NCI-H128 (cell line): ENCODE measurements around the gene KSR1.

ENCODE experiments used
- DNase-seq: peaks from one replicate; lab custom pipeline; 2025; ENCODE audit not compliant: unreplicated experiment; lab: John Stamatoyannopoulos, UW

The KSR1 gene

DNA sequence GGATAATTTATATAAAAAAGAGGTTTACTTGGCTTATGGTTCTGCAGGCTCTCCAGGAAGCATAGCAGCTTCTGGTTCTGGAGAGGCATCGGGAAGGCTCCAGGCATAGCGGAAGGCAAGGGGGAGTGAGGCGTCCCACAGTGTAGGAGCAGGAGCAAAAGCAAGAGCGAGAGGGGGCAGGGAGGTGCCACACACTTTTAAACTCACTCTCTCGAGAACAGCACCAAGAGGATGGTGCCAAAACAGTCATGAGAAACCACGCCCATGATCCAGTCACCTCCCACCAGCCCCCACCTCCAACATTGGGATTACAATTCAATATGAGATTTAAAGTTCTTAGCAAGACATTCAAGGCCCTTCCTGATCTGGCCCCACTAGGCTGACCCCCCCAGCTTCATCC, 124.8 kb downstream of the KSR1 start:
- no peak for DNase-seq

DNA sequence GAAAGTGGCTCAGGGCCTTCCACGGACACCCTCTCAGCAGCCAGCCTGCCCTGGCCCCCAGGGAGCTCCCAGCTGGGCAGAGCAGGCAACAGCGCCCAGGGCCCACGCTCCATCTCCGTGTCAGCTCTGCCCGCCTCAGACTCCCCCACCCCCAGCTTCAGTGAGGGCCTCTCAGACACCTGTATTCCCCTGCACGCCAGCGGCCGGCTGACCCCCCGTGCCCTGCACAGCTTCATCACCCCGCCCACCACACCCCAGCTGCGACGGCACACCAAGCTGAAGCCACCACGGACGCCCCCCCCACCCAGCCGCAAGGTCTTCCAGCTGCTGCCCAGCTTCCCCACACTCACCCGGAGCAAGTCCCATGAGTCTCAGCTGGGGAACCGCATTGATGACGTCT, 126.4 kb downstream of the KSR1 start:
- no peak for DNase-seq

DNA sequence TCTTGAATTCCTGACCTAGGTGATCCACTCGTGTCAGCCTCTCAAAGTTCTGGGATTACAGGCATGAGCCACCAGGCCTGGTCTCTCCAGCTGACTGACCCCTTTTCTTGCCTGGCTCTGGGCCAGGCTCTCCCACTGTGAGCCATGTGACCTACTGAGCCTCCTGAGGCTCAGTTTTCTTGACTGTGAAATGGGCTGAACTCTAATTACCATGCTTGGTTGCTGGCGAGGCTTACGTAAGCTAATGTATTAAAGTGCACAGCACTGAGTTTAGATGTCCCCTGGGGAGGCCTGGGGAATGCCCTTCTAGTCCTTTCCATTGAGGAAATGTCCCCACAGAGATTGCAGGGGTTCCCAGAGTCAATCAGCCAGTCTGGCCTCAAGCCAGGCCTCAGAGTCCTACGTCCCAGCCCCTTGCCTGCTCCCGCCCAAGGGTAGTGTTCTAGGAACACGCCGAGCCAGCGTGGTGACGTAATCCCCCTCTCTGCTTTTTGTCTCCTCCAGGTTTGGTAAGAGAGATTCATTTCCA, 129.0 kb downstream of the KSR1 start:
- DNase-seq: no peak

DNA sequence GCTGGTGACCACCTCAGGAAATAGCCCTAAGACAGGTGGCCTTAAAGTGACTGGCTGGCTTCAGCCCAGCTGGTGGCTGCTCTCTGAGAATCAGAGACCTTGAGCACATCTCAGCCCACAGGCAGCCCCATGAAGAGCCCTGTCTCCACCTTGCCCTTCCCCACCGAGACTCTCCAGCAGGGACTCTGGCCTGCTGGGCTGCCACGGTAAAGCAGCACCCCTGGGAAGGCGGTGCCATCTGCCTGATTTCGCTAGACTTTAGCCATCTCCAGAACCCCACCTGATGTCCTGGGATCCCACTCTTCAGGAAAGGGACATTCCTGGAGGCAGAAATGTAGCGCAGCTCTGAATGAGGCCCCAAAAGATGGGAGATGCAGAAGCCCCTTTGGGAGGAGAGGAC, 129.5 kb downstream of the KSR1 start:
- DNase-seq: no peak

DNA sequence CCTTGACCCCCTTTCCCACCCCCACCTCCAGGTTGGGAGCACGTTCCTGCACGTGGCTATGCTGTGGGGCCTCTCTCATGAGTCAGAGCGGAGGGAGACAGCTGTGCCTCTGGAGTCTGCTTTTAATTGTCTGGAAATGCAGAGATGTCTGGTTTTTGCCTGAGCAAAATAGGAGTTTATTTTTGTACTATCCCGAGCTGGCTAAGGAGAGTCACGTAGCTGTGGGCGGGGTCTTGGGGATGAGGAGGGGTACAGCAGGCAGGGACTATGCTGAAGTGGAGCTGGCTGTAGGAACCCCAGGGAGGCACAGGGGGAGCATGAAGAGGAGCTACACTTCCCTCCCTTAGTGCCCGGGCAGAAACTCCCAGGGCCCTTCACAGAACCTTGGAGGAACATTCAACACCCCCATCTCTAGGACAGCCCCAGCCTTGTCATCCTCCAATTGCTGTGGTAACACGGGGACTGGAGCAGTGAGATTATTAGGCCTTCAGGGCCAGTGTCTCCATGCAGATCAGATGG, 130.0 kb downstream of the KSR1 start:
- DNase-seq: no peak

DNA sequence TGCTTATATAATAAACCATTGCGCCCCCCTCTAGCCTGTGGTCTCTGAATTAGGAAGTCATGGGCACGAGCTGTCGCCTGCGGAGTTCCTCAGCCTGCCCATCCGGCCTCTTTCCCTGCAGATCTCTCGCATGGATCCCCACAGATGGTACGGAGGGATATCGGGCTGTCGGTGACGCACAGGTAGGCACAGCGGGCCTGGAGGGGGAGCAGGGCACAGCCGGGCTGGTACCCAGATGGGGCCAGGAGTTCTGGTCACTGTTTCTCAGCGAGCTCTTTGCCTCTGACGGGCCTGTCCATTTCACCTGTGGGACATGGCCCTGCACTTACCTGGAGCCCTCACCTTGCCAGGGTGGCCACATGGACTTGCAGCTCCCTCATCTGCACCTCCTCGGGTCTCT, 132.1 kb downstream of the KSR1 start:
- no peak for DNase-seq

DNA sequence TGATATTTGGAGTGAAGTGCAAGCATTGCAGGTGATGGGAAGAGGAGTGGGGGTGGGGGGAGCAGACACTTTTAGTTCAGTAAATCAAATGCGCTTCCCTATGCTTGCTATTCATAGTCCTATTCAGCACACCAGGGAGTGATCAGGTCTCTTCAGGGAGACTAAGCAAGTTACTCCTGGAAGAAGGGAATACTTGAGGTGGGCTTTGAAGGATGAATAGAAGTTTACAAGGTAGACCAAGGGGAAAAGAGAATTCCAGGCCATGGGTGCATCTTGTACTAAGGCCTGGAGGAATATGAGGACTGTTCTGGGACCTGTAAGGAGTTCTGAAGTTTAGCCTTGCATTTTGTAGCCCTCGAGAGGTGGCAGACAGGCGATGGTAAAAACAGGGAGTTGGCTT, 134.6 kb downstream of the KSR1 start:
- DNase-seq: no peak

DNA sequence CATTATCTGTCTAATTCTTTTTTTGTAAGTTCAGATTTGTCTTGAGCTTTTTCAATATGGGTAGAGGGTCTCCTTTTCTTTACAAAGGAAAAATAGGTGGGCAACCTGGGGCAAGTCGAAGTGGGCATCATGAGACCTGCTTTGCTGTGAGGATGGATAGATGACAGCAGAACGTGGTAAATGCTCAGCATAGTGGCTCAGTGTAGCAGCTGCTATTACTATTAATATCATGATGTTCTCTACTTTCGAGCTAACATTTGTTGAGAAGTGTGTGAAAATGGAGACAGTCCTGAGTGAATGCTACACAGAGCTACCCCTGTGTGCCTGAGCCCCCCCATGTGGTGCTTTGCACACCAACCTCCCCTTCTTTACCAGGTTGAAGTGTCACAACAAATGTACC, 135.7 kb downstream of the KSR1 start:
- DNase-seq: no peak

DNA sequence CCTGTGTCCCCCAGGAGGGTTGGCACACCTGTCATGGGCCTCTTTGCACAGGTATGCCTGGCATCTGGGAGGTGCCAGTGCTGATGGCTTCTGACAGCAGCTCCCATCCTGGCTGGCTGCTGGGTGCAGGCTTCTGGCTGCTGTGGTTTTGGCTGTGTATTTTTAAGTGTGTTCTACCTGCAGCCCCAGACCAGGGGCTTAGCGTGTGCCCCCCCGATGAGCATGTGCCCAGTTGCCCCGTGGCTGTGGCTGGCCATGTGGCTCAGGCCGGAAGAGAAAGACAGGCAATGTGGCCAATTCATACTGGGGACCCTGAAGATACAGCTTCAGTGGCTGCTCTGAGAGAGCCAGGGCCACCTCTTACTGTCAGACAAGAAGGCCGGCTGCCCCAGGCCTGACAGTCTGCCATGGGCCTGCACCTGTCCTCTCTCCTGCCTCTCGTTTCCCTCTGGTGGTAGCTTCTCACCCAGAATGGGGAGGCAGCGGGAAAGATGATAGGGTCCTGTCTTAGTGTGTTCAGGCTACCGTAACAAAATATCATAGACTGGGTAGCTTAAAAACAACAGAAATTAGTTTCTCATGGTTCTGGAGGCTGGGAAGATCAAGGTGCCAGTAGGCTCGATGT, 137.1 kb downstream of the KSR1 start:
- no peak for DNase-seq

DNA sequence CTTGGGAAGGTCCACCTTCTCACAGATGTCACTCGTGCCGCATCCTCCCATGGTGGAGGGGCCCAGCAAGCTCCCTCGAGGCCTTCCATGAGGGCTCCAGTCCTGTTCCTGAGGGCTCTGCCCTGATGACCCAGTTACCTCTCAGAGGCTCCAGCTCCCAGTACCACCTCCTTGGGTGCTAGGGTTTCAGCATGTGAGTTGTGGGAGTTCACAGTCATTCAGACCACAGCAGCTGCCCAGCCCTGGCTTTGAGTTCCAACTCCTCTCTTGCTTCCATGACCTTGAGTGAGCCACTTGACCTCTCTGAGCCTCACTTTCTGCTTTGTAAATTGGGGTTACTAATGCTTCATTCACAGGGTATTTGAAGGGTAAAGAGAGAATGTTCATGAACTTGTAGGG, 137.6 kb downstream of the KSR1 start:
- no peak for DNase-seq

DNA sequence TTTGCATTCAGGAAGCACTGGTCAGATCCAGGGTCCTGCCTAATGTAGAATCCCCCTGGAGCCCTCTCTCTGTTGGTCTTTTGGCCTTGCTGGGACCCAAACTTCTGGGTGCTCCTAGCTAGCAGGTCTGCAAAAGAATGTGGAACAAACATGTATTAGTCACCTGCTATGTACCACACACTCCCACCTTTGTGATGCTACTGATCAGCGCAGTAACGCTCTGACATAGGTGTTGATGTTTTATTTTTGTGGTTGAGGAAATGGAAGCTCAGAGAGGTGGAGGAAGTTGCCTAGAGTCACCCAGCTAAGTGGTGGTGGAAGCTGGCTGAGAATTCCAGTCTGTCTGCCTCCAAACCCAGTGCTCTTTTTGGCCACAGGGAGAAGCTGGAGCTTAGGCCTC, 139.0 kb downstream of the KSR1 start:
- no peak for DNase-seq

DNA sequence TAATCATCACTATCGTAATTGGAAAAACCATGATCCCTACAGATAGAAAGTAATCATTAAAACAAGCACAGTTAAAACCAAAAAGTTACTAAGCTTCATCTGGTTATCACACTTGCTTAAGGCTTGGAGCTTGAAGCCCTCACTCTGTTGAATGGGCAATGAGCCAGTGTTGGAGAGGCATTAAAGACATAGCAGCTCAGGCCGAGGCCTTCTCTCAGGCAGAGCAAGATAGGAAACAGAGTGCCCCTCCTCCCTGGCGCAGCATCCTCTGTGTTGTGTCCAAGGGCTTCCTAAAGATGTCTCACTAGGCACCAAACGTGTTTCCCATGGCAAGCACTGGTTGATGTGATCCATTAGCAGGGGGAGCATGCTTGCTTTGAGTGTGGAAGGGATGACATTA, 139.8 kb downstream of the KSR1 start:
- DNase-seq: no peak

DNA sequence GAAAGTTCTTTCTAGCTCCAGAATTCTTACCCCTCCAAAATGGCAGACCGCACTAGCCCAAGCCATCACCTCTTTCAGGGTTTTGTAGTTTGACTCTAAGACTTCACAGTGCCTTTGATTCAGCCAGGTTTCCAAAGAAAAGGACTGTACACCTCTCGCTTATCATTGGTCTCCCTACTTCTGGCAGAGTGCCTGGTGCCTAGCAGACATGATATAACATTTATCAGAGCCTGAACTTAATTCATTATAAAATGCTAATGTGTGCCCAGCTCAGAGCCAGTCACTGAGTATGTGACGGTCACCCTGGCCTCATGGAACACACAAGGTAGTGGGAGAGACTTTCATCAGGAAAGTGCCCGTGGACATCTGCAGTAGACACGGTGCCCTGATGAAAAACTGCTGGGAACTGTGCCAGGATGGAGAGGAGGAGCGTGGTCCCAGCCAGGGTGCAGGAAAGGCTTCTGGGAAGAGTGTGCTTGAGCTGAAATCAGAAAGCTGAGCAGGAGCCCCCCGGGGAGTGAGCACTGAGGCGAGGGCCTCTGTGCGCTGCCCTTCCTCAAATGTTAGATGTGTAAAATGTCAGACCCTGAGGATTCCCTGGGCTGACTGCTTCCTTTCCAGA, 140.4 kb downstream of the KSR1 start:
- DNase-seq: no peak

DNA sequence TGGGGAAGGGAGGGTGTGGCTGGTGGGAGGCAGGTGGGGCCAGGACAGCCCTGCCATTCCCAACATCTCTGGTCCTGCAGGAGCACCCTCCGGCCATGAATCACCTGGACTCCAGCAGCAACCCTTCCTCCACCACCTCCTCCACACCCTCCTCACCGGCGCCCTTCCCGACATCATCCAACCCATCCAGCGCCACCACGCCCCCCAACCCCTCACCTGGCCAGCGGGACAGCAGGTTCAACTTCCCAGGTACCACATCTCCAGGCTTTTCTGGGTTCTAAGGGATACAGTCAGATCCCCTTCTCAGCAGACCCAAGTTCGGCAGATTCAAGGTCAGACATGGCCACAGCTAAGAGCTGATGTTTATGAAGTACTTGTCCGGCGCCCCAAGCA, 140.9 kb downstream of the KSR1 start:
- no peak for DNase-seq

DNA sequence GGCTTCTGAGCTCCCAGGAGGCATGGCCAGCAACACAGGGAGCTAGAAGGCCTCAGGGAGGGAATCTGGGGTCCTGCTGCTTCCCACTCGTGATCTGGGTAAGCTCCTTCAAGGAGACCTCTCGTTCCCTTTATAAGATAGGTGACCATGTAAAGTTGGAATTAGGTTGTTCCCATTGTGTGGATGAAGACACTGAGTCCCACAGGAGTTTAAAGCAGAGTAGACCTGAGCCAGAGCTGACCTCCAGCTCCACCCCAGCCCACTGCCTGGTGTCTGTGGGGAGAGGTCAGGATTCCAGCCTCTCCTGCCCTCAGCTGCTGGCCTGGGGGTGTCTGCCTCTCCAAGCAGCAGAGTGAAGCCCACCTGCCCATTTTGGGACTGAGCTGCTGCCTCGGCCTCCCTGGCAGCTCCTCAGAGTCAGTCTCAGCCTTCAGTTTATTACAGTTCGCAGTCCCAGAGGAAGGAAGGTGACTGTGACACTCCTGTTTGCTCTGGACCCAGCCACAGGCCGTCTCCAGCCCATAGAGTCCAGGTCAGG, 141.6 kb downstream of the KSR1 start:
- DNase-seq: no peak

DNA sequence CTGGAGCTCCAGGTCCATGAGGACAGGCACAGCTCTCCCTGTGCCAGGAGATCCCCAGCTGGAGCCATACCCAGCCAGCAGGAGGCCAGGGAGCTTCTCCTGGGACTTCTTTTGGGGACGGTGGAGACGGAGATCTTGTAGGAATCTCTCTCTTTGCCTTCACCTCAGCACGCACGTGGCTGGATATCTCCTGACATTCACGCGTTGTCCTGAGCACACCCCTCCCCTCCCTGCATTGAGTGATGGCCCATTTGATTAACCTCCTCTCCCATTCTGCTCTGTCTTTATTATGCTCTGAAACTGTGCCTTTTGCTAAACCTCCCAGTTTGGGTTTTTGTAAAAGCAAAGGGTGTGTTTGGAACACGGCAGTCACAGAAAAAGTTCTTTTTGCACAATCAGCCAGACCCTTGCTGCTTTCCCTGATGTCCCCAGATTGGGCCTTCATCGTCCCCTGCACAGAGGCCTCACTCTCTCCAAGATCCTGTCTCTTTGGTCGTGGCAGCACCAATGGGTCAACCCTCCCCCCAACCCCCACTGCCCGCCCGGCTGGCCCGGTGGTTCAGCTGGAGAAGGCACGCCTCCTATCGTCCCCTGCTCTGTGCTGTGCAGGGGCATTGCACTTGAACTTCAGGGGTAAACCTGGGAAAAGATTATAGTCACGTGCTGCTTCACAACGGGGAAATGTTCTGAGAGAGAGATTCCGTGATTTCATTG, 142.2 kb downstream of the KSR1 start:
- no peak for DNase-seq

DNA sequence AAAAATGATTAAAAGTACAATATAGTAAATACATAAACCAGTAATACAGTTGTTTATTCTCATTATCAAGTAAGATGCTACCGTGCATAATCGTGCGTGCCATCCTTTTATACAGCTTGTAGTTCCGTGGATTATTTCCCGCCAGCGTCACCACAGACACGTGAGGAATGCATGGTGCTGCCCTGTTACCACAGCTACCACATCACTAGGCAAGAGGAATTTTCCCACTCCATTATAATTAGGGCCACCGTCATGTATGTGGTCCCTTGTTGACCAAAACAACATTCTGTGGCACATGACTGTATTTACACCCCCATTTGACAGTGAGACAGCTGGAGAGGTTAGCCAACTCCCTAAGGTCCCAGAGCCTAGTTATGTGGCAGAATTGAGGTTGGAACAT, 144.2 kb downstream of the KSR1 start:
- DNase-seq: no peak

DNA sequence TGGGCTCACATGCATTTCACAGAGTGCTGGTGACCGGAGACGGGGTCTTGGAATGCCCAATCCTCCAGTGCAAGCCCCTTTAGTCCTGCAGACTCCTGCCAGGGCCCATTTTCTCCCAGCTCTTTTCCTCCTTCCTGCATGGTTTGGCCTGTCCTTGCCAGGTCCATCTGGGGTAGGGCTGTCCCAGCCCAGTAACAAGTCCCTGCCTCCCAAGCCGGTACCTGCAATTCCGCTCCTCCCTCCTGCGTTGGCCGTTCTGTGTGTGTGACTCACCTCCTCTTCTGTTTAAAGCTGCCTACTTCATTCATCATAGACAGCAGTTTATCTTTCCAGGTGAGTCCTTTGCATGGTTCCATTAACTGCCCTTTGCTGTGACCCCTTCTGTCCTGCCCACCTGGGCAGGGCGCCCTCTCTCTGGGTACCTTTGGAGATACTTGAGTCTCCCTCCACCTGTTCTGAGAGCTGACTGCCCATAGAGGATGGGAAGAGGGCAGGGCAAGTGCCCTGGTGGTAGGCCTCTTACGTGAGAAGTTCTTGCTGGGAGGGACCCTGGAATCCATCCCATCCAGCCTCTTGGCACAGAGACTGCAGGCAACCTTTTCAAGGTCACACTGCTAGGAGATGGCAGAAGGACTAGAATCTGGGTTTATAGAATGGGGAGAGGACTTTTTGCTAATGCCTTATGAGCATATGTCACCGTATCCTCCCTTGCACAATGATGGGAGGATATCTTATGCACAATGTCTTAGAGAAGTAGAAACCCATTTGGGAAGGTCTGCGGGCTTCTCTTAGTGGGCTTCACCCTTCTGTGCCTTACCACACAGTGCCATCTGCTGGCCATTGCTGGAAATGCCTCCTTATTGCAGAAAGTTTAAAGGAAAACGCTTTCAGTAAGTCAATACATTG, 145.1 kb downstream of the KSR1 start:
- DNase-seq: peak; percentile 47

DNA sequence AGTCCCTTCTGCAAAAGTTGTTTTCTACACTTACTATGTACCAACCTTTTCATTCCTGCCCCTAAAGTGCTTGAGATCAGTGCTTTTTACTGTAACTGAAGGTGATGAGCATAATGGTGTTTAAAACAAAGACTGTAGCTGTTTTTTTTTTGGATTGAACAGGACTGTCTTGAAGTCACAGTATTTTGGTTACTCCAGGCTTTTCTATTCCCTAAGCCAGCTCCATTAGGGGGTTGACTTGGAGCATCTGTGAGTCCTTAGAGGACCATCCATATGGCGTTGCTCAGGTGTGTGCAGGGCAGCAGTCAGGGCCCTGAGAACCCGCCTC, 145.7 kb downstream of the KSR1 start:
- DNase-seq: no peak

DNA sequence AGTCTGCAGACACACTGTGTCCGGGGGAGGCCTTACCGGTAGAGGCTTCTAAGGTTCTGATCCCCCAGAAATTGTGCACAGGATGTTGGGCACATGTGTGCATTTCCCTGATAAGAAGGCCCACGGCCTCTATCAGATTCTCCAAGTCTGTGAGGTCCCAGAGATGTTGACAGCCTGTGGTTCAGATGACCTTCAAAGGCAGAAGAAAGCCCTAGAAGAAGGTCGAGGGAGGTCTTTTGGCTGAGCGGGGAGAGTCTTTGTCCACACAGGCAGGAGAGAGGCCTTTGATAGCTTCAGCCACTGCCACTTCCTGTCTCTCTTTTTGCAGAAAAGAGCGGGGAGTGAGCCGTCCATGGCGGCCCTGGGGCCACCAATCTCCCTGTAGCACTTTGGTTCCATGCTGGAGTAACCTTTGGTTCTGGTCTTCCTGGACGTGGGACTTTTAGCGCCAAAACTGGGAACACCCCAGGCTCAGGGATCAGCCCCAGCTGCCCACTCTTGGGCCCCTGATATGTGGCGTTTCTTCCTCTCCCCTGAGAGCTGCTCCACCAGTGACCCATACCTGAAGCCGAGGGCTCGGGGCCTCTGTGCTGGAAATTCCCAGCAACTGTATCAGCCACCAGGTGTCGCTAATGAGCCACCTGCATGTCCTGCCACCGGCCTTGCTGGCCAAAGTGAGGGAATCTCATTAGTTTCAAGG, 146.6 kb downstream of the KSR1 start:
- DNase-seq: no peak

DNA sequence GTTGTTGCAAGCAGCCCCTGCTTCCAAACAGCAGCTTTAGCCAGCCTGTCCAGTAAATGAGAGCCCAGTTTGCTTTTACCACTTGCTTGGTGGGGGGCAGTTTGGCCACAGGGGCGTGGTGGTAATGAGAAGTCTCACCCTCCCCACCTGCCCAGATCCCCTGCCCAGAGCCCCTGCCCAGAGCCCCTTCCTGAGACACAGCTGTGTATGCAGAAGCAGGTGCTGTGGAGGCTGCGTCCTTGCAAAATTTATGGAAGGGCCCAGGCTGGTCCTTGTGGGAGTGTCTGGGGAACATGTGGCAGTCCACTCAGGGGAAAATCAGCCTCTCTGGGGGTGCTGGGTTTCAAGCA, 147.1 kb downstream of the KSR1 start:
- DNase-seq: no peak
